ENCODE data around the gene TECR. TPM values are rescaled to one million over a fixed set of nuclear protein-coding genes. Genes with fewer than 3 reads are reported as not detected.

The TECR gene
- total RNA-seq, 4 donors from 2014 or later, result 4.6 to 68.2 (median 33.9) TPM

DNA sequence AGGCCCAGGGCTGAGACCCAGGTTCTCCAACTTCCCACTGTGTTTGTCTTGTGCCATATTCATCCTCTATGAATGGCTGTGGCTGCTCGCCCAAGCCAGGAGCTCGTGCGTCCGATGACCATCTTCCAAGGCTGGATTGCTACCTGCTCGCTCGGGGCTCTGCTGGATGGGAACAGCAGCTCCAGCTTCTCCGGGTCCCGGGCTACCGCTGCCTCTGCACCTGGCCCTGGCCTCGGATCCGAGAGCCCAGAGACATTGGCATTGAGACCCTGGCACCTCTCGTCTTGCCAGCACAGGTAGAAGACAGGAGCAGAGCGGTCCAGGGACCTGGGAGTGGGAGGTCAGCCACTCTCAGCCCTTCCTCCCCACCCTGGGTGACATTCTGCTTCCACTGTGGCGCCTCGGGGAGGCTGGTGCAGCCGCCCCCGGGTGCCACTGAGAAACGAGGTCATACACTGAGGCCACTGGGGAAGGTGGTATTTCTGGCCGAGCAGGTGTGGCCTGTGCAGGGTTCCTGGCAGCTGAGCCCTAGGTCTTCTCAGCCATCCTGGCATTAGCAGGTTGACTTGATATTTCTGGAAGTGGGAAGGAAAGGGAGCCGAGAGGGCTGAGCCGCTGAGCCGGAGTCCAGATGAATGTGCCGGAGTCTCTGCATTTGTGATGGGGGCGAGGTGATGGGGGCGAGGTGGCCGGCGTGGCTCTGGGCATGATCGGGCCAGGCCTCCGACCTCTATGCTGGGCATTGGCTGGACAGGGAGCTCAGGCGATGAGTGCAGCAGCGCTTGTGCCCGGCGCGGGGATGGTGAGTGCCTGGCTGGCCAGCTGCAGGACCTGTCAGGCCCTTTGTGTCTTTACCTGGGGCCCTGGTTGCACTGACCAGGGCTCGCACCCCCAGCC is 23.9 kb downstream of the TECR start:
- intact Hi-C loops (cut with DNase I; ENCODE audit: low total_unique reads), result no loop called here
- Histone ChIP-seq H3K4me3 (no peak overlapping the region), H3K36me3 (no peaks in the 10 kb centered on the region), H3K27me3 (no peaks in the 10 kb centered on the region), H3K4me1 (peaks cover 0 to 11% of the 10 kb centered on the region in 2 donors), H3K27ac (no peak overlapping the region), H3K9me3 (no peaks in the 10 kb centered on the region)
- no peak for DNase-seq
- TF ChIP-seq, protein P1, sequence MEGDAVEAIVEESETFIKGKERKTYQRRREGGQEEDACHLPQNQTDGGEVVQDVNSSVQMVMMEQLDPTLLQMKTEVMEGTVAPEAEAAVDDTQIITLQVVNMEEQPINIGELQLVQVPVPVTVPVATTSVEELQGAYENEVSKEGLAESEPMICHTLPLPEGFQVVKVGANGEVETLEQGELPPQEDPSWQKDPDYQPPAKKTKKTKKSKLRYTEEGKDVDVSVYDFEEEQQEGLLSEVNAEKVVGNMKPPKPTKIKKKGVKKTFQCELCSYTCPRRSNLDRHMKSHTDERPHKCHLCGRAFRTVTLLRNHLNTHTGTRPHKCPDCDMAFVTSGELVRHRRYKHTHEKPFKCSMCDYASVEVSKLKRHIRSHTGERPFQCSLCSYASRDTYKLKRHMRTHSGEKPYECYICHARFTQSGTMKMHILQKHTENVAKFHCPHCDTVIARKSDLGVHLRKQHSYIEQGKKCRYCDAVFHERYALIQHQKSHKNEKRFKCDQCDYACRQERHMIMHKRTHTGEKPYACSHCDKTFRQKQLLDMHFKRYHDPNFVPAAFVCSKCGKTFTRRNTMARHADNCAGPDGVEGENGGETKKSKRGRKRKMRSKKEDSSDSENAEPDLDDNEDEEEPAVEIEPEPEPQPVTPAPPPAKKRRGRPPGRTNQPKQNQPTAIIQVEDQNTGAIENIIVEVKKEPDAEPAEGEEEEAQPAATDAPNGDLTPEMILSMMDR (IDR thresholded peaks at IDR 0.05), result no peak
- no peak for TF ChIP-seq POLR2A (IDR thresholded peaks at IDR 0.05)

DNA sequence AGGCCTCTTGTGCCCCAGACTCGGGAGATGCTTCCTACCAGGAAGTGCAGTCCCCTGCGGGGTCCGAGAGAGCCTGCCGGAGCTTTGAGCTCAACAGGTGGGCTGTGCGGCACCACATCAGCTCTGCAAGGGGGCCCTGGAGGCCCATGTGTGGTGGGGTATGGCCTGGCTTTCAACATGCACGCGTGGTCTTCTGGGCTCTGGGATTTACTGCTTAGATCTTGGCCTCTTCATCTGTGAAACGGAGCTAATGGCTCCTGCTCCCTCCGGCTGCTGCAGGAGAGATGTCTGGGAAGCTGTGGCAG is 24.5 kb downstream of the TECR start:
- Histone ChIP-seq H3K27ac (no peak overlapping the region), H3K27me3 (no peaks in the 10 kb centered on the region), H3K9me3 (no peaks in the 10 kb centered on the region), H3K36me3 (no peaks in the 10 kb centered on the region), H3K4me1 (peaks cover 0 to 11% of the 10 kb centered on the region in 2 donors), H3K4me3 (no peak overlapping the region)
- no peak for DNase-seq
- no peak for TF ChIP-seq POLR2A (IDR thresholded peaks at IDR 0.05)
- TF ChIP-seq, protein P1 (IDR thresholded peaks at IDR 0.05), result no peak
- intact Hi-C loops (cut with DNase I; ENCODE audit: low total_unique reads), result no loop called here

DNA sequence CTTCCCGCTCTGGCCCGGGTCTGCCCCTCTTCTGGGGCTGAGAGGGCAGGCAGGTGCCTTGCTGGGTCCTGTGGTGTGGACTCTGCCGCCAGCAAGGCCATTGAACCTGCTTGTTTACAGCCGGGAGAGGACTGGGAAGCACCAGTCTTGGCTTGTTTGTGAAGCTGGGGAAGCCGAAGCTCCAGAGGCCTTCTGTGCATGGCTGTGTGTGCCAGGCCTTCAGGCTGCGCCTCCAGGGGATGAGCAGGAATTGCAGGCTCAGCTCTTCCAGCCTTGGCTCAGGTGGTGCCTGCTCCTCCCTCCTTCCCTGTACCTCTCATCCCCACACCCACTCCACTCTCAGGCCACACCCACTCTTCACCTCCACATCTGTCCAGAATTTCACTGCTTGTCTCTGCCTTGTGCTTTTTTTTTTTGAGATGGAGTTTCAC is 25.0 kb downstream of the TECR start:
- Histone ChIP-seq H3K4me1 (peaks cover 0 to 11% of the 10 kb centered on the region in 2 donors), H3K4me3 (no peak overlapping the region), H3K9me3 (no peaks in the 10 kb centered on the region), H3K36me3 (no peaks in the 10 kb centered on the region), H3K27ac (no peak overlapping the region), H3K27me3 (no peaks in the 10 kb centered on the region)
- no peak for DNase-seq
- intact Hi-C loops (cut with DNase I; ENCODE audit: low total_unique reads), result no loop called here
- TF ChIP-seq, protein P1 (IDR thresholded peaks at IDR 0.05), result no peak
- TF ChIP-seq POLR2A (IDR thresholded peaks at IDR 0.05), result no peak

DNA sequence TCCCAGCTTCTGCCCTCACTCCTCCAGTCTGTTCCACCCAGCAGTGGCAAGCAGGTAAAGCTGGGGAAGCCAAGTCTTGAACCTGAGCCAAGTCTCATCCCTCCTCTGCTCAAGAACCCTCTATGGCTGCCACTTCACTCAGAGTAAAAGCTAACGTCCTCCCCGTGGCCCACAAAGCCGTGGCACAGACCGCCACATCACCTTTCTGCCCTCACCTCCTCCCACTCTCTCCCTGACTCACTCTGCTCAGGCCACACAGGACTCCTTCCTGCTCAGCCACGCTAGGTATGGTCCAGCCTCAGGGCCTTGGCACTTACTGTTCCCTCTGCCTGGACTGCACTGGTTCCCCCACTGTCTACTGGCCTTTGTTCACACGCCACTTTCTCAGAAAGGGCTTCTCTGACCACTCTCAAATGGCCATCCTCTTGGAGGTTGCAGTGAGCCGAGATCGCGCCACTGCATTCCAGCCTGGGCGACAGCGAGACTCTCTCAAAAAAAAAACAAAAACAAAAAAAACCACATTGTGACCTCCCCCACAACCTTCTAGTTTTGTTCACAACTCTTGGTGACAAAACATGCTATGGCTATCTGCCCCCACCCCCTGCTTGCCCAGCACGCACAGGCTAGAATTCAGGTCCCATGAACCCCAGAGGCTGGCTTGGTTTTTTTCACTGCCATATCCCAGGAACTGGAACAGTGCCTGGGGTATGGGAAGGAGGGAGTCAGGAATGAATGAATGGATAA is 26.7 kb downstream of the TECR start:
- no peak for DNase-seq
- peak overlapping the region in 1 of 2 donors; percentile 16 for H3K4me3 ChIP-seq
- intact Hi-C loops (cut with DNase I; ENCODE audit: low total_unique reads), result no loop called here
- no peak overlapping the region for H3K27ac ChIP-seq
- no peaks in the 10 kb centered on the region for H3K36me3 ChIP-seq
- H3K4me1 ChIP-seq, result peaks cover 0 to 11% of the 10 kb centered on the region in 2 donors
- TF ChIP-seq POLR2A (IDR thresholded peaks at IDR 0.05), result no peak
- no peaks in the 10 kb centered on the region for H3K27me3 ChIP-seq
- H3K9me3 ChIP-seq, result no peaks in the 10 kb centered on the region

DNA sequence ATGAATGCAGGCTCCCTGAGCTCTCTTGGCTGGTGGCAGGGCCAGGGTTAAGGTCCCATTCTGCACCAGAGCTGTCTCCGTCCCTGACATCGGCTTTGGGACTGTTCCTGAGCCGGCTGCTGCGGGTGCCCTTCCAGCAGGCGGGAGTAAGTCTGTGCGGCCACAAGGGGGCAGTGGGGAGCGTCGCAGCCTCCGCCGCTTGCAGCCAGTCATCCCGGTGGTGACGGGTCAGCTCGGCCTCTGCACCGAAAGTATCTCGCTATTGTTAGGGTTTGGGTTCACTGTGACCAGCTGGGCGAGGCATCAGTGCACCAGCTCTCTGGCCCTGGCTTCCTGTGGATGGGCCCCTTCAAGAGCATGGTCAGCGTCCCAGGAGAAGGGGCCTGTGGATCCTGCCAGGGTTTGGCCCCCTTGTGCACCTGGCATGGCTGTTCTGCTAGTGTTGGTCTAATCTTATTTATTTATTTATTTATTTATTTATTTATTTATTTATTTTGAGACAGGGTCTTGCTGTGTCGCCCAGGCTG is 27.3 kb downstream of the TECR start:
- intact Hi-C loops (cut with DNase I; ENCODE audit: low total_unique reads), result no loop called here
- Histone ChIP-seq H3K9me3 (no peaks in the 10 kb centered on the region), H3K4me1 (peaks cover 0 to 11% of the 10 kb centered on the region in 2 donors), H3K4me3 (peak overlapping the region in 1 of 2 donors; percentile 16), H3K27me3 (no peaks in the 10 kb centered on the region), H3K27ac (no peak overlapping the region), H3K36me3 (no peaks in the 10 kb centered on the region)
- peak; percentile 52 to 59 for DNase-seq
- TF ChIP-seq, protein P1 (IDR thresholded peaks at IDR 0.05), result peak; percentile 78 to 91 (median 82)
- TF ChIP-seq POLR2A (IDR thresholded peaks at IDR 0.05), result no peak

Measured in uterus (tissue), 4 donors.